GM12865 (cell line): ENCODE results near the gene RAB11FIP3.
"Not testable (repeated sequence)": the region's sequence is repeated elsewhere in the genome, so short reads cannot be mapped to it uniquely, and the experiment has no call there.

ENCODE experiments used
- DNase-seq: peaks from one replicate; pipeline ENCODE4 v3.0.0; 2010; ENCODE audit warnings: low read depth
- H3K4me3 ChIP-seq: 2 replicates; pipeline ENCODE4 v1.5.1; 2011; ENCODE audit warnings: mild to moderate bottlenecking, low read depth, low read length, control low read depth
- CTCF ChIP-seq: IDR thresholded peaks from 2 replicates; pipeline ENCODE4 v1.5.1; 2011; ENCODE audit warnings: low read length, control low read depth, low read depth, inconsistent platforms; ENCODE audit not compliant: insufficient read depth; ENCODE audit errors: missing control alignments

The RAB11FIP3 gene

GRCh38 chr16:460787-461186, 35.3 kb downstream of the RAB11FIP3 start:
- no peak overlapping the region for H3K4me3 ChIP-seq
- TF ChIP-seq CTCF = no peak
- no peak for DNase-seq

- DNase-seq = no peak
- no peak overlapping the region for H3K4me3 ChIP-seq
- TF ChIP-seq CTCF = no peak
These were observed 37.6 kb downstream of the RAB11FIP3 start for GRCh38 chr16:463071-463470.

- TF ChIP-seq CTCF = no peak
- H3K4me3 ChIP-seq = no peak overlapping the region
- DNase-seq = no peak
These were observed 41.2 kb downstream of the RAB11FIP3 start for GRCh38 chr16:466651-467050.

GRCh38 chr16:467249-467871, 41.9 kb downstream of the RAB11FIP3 start:
- not testable (repeated sequence) for DNase-seq

GRCh38 chr16:468068-468821, 42.8 kb downstream of the RAB11FIP3 start:
- no peak overlapping the region for H3K4me3 ChIP-seq
- DNase-seq = no peak
- no peak for TF ChIP-seq CTCF

More at GRCh38 chr16:467249-467871, 41.9 kb downstream of the RAB11FIP3 start:
- not testable (repeated sequence) for H3K4me3 ChIP-seq

- not testable (repeated sequence) for DNase-seq, H3K4me3 ChIP-seq
These were observed 44.0 kb downstream of the RAB11FIP3 start for GRCh38 chr16:469459-469858.

GRCh38 chr16:470418-470817, 45.0 kb downstream of the RAB11FIP3 start:
- no peak for DNase-seq
- no peak overlapping the region for H3K4me3 ChIP-seq
- TF ChIP-seq CTCF = no peak

- no peak for DNase-seq
- no peak for TF ChIP-seq CTCF
- no peak overlapping the region for H3K4me3 ChIP-seq
These were observed 46.1 kb downstream of the RAB11FIP3 start for GRCh38 chr16:471353-472198.
